HG03442 (cell line): Measurements from ENCODE around the gene KYAT1.

Experiments
- ATAC-seq: cut with Tn5 transposase; IDR thresholded peaks from one replicate; pipeline ENCODE4 v1.9.1; 2021; ENCODE audit warnings: mild to moderate bottlenecking, moderate library complexity; ENCODE audit not compliant: unreplicated experiment

KYAT1 gene

GRCh38 chr9:128881884-128882676 lies at the start of gene KYAT1, which contains the start of gene LRRC8A:
Gene KYAT1, minus strand, starts transcription at chr9:128881950. Its CDS starts 36,545 bp downstream, at chr9:128845405.
Gene LRRC8A, plus strand, starts transcription at chr9:128882133. Its CDS starts 25,032 bp downstream, at chr9:128907165.
- peak; percentile 83 for ATAC-seq

- no peak for ATAC-seq
Observed at GRCh38 chr9:128929560-128929959, 47.8 kb upstream of the KYAT1 start.

GRCh38 chr9:128928624-128929023 lies 46.9 kb upstream of the KYAT1 start:
- no peak for ATAC-seq

- ATAC-seq: no peak
Observed at GRCh38 chr9:128927731-128928411, 46.1 kb upstream of the KYAT1 start.

GRCh38 chr9:128923493-128923883 lies 41.7 kb upstream of the KYAT1 start:
- no peak for ATAC-seq

- ATAC-seq: no peak
Observed at GRCh38 chr9:128921881-128922763, 40.4 kb upstream of the KYAT1 start.

- ATAC-seq: no peak
Observed at GRCh38 chr9:128920381-128921058, 38.8 kb upstream of the KYAT1 start, which contains the start of gene PHYHD1. Gene PHYHD1, plus strand, starts transcription at chr9:128920982. Its CDS starts 1,342 bp downstream, at chr9:128922324.

- ATAC-seq: no peak
Observed at GRCh38 chr9:128919402-128920089, 37.8 kb upstream of the KYAT1 start.

- no peak for ATAC-seq
Observed at GRCh38 chr9:128918921-128919320, 37.2 kb upstream of the KYAT1 start.

GRCh38 chr9:128917151-128917849 lies 35.5 kb upstream of the KYAT1 start:
- ATAC-seq: no peak

GRCh38 chr9:128916745-128917144 lies 35.0 kb upstream of the KYAT1 start:
- no peak for ATAC-seq

GRCh38 chr9:128916204-128916603 lies 34.5 kb upstream of the KYAT1 start:
- ATAC-seq: no peak

GRCh38 chr9:128913995-128914772 lies 32.4 kb upstream of the KYAT1 start:
- ATAC-seq: no peak

GRCh38 chr9:128913048-128913900 lies 31.5 kb upstream of the KYAT1 start:
- ATAC-seq: no peak

- ATAC-seq: no peak
Observed at GRCh38 chr9:128912270-128912853, 30.6 kb upstream of the KYAT1 start.

GRCh38 chr9:128911529-128912035 lies 29.8 kb upstream of the KYAT1 start:
- ATAC-seq: no peak

GRCh38 chr9:128910906-128911305 lies 29.2 kb upstream of the KYAT1 start:
- no peak for ATAC-seq
